GM23338 (cell line): ENCODE results near the gene ENPP5. TPM values are rescaled to one million over a fixed set of nuclear protein-coding genes. Genes with fewer than 3 reads are reported as not detected.
A peak's percentile ranks its signal among the peaks of the same experiment; 100 is the strongest.

Experiments used
- ATAC-seq: fragments of 200-7000 bp; cut with Tn5 transposase; 3 replicates; pipeline ENCODE4 v1.9.1; 2020
- DNase-seq: peaks from one replicate; pipeline ENCODE4 v3.0.0-alpha.2; 2015; ENCODE audit warnings: low spot score
- H2AFZ ChIP-seq: fragments of 200-600 bp; sonication (generic); 2 replicates; pipeline ENCODE4 v1.8.0; 2016; ENCODE audit warnings: antibody characterized with exemption, mild to moderate bottlenecking, moderate library complexity
- H3F3A ChIP-seq: fragments of 200-600 bp; sonication (generic); replicated peaks from 2 replicates; pipeline ENCODE4 v1.8.0; 2017; ENCODE audit warnings: antibody characterized with exemption, mixed run types, low read depth
- H3K27ac ChIP-seq: fragments of 200-600 bp; sonication (generic); 2 replicates; pipeline ENCODE4 v1.6.1; 2016; ENCODE audit warnings: low read depth
- H3K27me3 ChIP-seq: fragments of 200-600 bp; sonication (generic); 2 replicates; pipeline ENCODE4 v1.8.0; 2016; ENCODE audit warnings: mild to moderate bottlenecking, mixed run types, moderate library complexity; ENCODE audit not compliant: insufficient read depth
- H3K36me3 ChIP-seq: fragments of 200-600 bp; sonication (generic); 2 replicates; pipeline ENCODE4 v1.8.0; 2016; ENCODE audit warnings: mild to moderate bottlenecking; ENCODE audit not compliant: insufficient read depth
- H3K4me1 ChIP-seq: fragments of 200-600 bp; sonication (generic); 2 replicates; pipeline ENCODE4 v1.8.0; 2016; ENCODE audit warnings: mild to moderate bottlenecking, moderate library complexity; ENCODE audit not compliant: insufficient read depth
- H3K4me2 ChIP-seq: fragments of 200-600 bp; sonication (generic); 2 replicates; pipeline ENCODE4 v1.7.1; 2017; ENCODE audit warnings: mixed run types
- H3K4me3 ChIP-seq: fragments of 200-600 bp; sonication (generic); 2 replicates; pipeline ENCODE4 v1.6.1; 2016; ENCODE audit warnings: mixed run types
- H3K79me2 ChIP-seq: fragments of 200-600 bp; sonication (generic); replicated peaks from 2 replicates; pipeline ENCODE4 v1.8.0; 2017; ENCODE audit warnings: mild to moderate bottlenecking; ENCODE audit not compliant: insufficient read depth
- H3K9me2 ChIP-seq: fragments of 200-600 bp; sonication (generic); 2 replicates; pipeline ENCODE4 v1.8.0; 2017; ENCODE audit not compliant: insufficient read depth
- H4K20me1 ChIP-seq: fragments of 200-600 bp; sonication (generic); replicated peaks from 2 replicates; pipeline ENCODE4 v1.8.0; 2017; ENCODE audit warnings: mild to moderate bottlenecking; ENCODE audit not compliant: insufficient read depth
- H3K27ac Mint-ChIP-seq: 2 replicates; pipeline ENCODE4 v1.8.0; 2020; ENCODE audit warnings: inconsistent platforms, mild to moderate bottlenecking, moderate library complexity, mixed read lengths
- H3K27me3 Mint-ChIP-seq: 3 replicates; pipeline ENCODE4 v1.8.0; 2022; ENCODE audit warnings: low read depth, mild to moderate bottlenecking, moderate library complexity, mixed read lengths, inconsistent platforms; ENCODE audit not compliant: insufficient read depth, poor library complexity
- H3K36me3 Mint-ChIP-seq: 3 replicates; pipeline ENCODE4 v1.8.0; 2021; ENCODE audit warnings: low read depth, mild to moderate bottlenecking, inconsistent platforms, moderate library complexity, mixed read lengths
- H3K4me1 Mint-ChIP-seq: 3 replicates; pipeline ENCODE4 v1.8.0; 2020; ENCODE audit warnings: mild to moderate bottlenecking, inconsistent platforms, mixed read lengths
- H3K4me3 Mint-ChIP-seq: 3 replicates; pipeline ENCODE4 v1.8.0; 2021; ENCODE audit warnings: moderate library complexity, mild to moderate bottlenecking, inconsistent platforms, mixed read lengths
- H3K9me3 Mint-ChIP-seq: 3 replicates; pipeline ENCODE4 v1.8.0; 2020; ENCODE audit warnings: moderate library complexity, mild to moderate bottlenecking, inconsistent platforms, mixed read lengths
- CTCF ChIP-seq, 2 experiments: fragments of 200-600 bp in 1 of 2; sonication (generic) in 1 of 2; conservative IDR thresholded peaks; 2 replicates each; pipeline versions ENCODE4 v1.5.1 to v1.6.1; 2016 to 2017; ENCODE audit warnings: antibody characterized with exemption in 2 of 2, low read depth in 2 of 2, mild to moderate bottlenecking in 2 of 2, moderate library complexity in 1 of 2
- POLR2AphosphoS5 ChIP-seq: IDR thresholded peaks from 2 replicates; pipeline ENCODE4 v1.6.1; 2016; ENCODE audit warnings: antibody characterized with exemption, low read depth
- ZNF462 ChIP-seq: fragments of 250-450 bp; sonication (Bioruptor Pico); IDR thresholded peaks from 2 replicates; pipeline ENCODE4 v1.5.0; 2020; ENCODE audit warnings: mild to moderate bottlenecking, moderate library complexity
- polyA plus RNA-seq: library from polyadenylated mRNA; unstranded; fragments of >200 nt; fragmentation: Nextera tagmentation; extraction: Ambion mirVana; gene quantifications from 2 replicates; pipeline ENCODE4 v1.2.1, GENCODE V29; 2016
- total RNA-seq: library from RNA; depleted of rRNA; stranded (reverse); fragments of >200 nt; shearing (Covaris generic); gene quantifications from 2 replicates; pipeline ENCODE4 v1.2.3, GENCODE V29; 2014

The ENPP5 gene
- total and polyA plus RNA-seq, 2 experiments from 2014 or later: 8.5 to 13.0 TPM

GRCh38 chr6:46130666-46131065 is 40.1 kb downstream of the ENPP5 start:
- H3K4me3 ChIP-seq: peak overlapping the region; percentile 98
- H3K4me2 ChIP-seq: peak overlapping the region; percentile 85
- peaks cover 22% of the 10 kb centered on the region for H3K27me3 ChIP-seq
- no peaks in the 10 kb centered on the region for H3K4me1 Mint-ChIP-seq
- H3K27ac Mint-ChIP-seq: no peak overlapping the region
- H3K4me1 ChIP-seq: peaks cover 6% of the 10 kb centered on the region
- TF ChIP-seq ZNF462 (CRISPR knock-in tag) (no peak), CTCF (conservative IDR thresholded peaks at IDR 0.05; ENCODE audit: low read depth in 2 of 2) (no peak), POLR2AphosphoS5 (no peak)
- H3K36me3 Mint-ChIP-seq: no peaks in the 10 kb centered on the region
- H3K79me2 ChIP-seq: no peaks in the 10 kb centered on the region
- no peaks in the 10 kb centered on the region; the same call in 2 of the 3 replicates for H3K9me3 Mint-ChIP-seq
- 0 out of 2 replicates have a peak overlapping the region, but pooled peaks have one; percentile 100 for H2AFZ ChIP-seq
- H3K4me3 Mint-ChIP-seq: peak overlapping the region; percentile 96
- no peak overlapping the region for H3K27ac ChIP-seq
- H3K27me3 Mint-ChIP-seq: peaks cover 7% of the 10 kb centered on the region
- no peaks in the 10 kb centered on the region for H3K36me3 ChIP-seq
- DNase-seq (no peak), ATAC-seq (no peak)
- no peaks in the 10 kb centered on the region for H3K9me2 ChIP-seq
- no peaks in the 10 kb centered on the region for H4K20me1 ChIP-seq
- H3F3A ChIP-seq: no peaks in the 10 kb centered on the region
